SK-N-SH (cell line): ENCODE results near the gene RASAL2. TPM values are rescaled to one million over a fixed set of nuclear protein-coding genes. Genes with fewer than 3 reads are reported as not detected.

Experiments used
- CTCF ChIA-PET: fragments of 300-600, 350-600 bp; formaldehyde crosslinking; extraction: SDS; loops from one replicate; lab custom pipeline; 2021; lab: Yijun Ruan, JAX
- POLR2A ChIA-PET: fragments of 350-600 bp; sonication (Branson Sonifier 250); formaldehyde crosslinking; extraction: SDS; loops from one replicate; lab custom pipeline; 2020; ENCODE audit warnings: antibody characterized with exemption, inconsistent platforms; lab: Yijun Ruan, JAX
- DNase-seq: peaks from one replicate; pipeline ENCODE4 v3.0.0; 2012
- H2AFZ ChIP-seq: fragments of 200-600 bp; sonication (generic); 2 replicates; pipeline ENCODE4 v1.8.1; 2016; ENCODE audit warnings: antibody characterized with exemption, mild to moderate bottlenecking, low read depth
- H3F3A ChIP-seq: fragments of 200-600 bp; sonication (generic); replicated peaks from 2 replicates; pipeline ENCODE3; 2016; ENCODE audit warnings: antibody characterized with exemption, mild to moderate bottlenecking; ENCODE audit not compliant: insufficient read depth
- H3K27ac ChIP-seq, 2 experiments: fragments of 200-500 bp in 1 of 2; fragments of 200-600 bp in 1 of 2; sonication (Bioruptor generic) in 1 of 2; sonication (generic), shearing (Covaris generic) in 1 of 2; 2 replicates each; pipeline versions ENCODE4 v1.5.1 to v1.6.1; 2014 to 2016; ENCODE audit warnings: low read depth in 2 of 2, inconsistent platforms in 1 of 2, low read length in 1 of 2, mild to moderate bottlenecking in 1 of 2, mixed read lengths in 1 of 2
- H3K27me3 ChIP-seq: fragments of 200-600 bp; sonication (generic), shearing (Covaris generic); 2 replicates; pipeline ENCODE4 v1.6.1; 2016; ENCODE audit warnings: mixed run types; ENCODE audit not compliant: insufficient read depth
- H3K36me3 ChIP-seq, 2 experiments: fragments of 200-500 bp in 1 of 2; fragments of 200-600 bp in 1 of 2; sonication (Bioruptor generic) in 1 of 2; sonication (generic) in 1 of 2; replicated peaks in 1 of 2; 2 replicates each; pipeline versions ENCODE3 to v1.5.1; 2014 to 2016; ENCODE audit warnings: low read length in 1 of 2, mild to moderate bottlenecking in 1 of 2; ENCODE audit not compliant: insufficient read depth in 2 of 2, control insufficient read depth in 1 of 2
- H3K4me1 ChIP-seq, 2 experiments: fragments of 200-500 bp in 1 of 2; fragments of 200-600 bp in 1 of 2; sonication (Bioruptor generic) in 1 of 2; sonication (generic), shearing (Covaris generic) in 1 of 2; 2 replicates each; pipeline versions ENCODE4 v1.5.1 to v1.6.1; 2014 to 2016; ENCODE audit warnings: low read depth in 1 of 2, low read length in 1 of 2, mixed run types in 1 of 2; ENCODE audit not compliant: insufficient read depth in 2 of 2, control insufficient read depth in 1 of 2
- H3K4me2 ChIP-seq: fragments of 200-600 bp; sonication (generic), shearing (Covaris generic); 2 replicates; pipeline ENCODE4 v1.6.1; 2017; ENCODE audit warnings: mixed run types
- H3K4me3 ChIP-seq, 2 experiments: fragments of 200-500 bp in 1 of 2; fragments of 200-600 bp in 1 of 2; sonication (Bioruptor generic) in 1 of 2; sonication (generic), shearing (Covaris generic) in 1 of 2; 2 replicates each; pipeline versions ENCODE4 v1.5.1 to v1.8.1; 2014 to 2016; ENCODE audit warnings: low read depth in 2 of 2, inconsistent platforms in 1 of 2, low read length in 1 of 2, mild to moderate bottlenecking in 1 of 2, mixed read lengths in 1 of 2, moderate library complexity in 1 of 2
- H3K79me2 ChIP-seq: fragments of 200-600 bp; sonication (generic); 2 replicates; pipeline ENCODE4 v1.8.1; 2017; ENCODE audit warnings: mild to moderate bottlenecking; ENCODE audit not compliant: insufficient read depth
- H3K9ac ChIP-seq: fragments of 200-600 bp; sonication (generic); 2 replicates; pipeline ENCODE4 v1.6.1; 2017; ENCODE audit warnings: mixed run types
- H3K9me2 ChIP-seq: fragments of 200-600 bp; sonication (generic); 2 replicates; pipeline ENCODE4 v1.6.1; 2017; ENCODE audit warnings: mixed run types
- H3K9me3 ChIP-seq: fragments of 200-600 bp; sonication (generic); 2 replicates; pipeline ENCODE4 v1.6.1; 2017; ENCODE audit warnings: mixed run types, mild to moderate bottlenecking, moderate library complexity
- H4K20me1 ChIP-seq: fragments of 200-600 bp; sonication (generic); 2 replicates; pipeline ENCODE4 v1.6.1; 2017; ENCODE audit warnings: mild to moderate bottlenecking, mixed run types; ENCODE audit not compliant: insufficient read depth
- EP300 ChIP-seq, 2 experiments: IDR thresholded peaks; 2 replicates each; pipeline versions ENCODE4 v1.4.0 to v1.6.1; 2012; ENCODE audit warnings: borderline replicate concordance in 1 of 2, low read depth in 1 of 2, low read length in 1 of 2
- EZH2phosphoT487 ChIP-seq: fragments of 200-600 bp; sonication (generic); IDR thresholded peaks from 2 replicates; pipeline ENCODE4 v1.6.1; 2017; ENCODE audit warnings: low read depth, mixed run types, mild to moderate bottlenecking, antibody characterized with exemption, moderate library complexity, borderline replicate concordance
- FOSL2 ChIP-seq: IDR thresholded peaks from 2 replicates; pipeline ENCODE4 v1.4.0; 2012; ENCODE audit warnings: low read depth, mild to moderate bottlenecking, moderate library complexity, borderline replicate concordance
- FOXM1 ChIP-seq: IDR thresholded peaks from 2 replicates; pipeline ENCODE4 v1.4.0; 2012; ENCODE audit warnings: low read depth, mild to moderate bottlenecking
- JUND ChIP-seq: IDR thresholded peaks from 2 replicates; pipeline ENCODE4 v1.4.0; 2012
- NFIC ChIP-seq: IDR thresholded peaks from 2 replicates; pipeline ENCODE4 v1.4.0; 2012; ENCODE audit warnings: borderline replicate concordance
- POLR2AphosphoS5 ChIP-seq: IDR thresholded peaks from 2 replicates; pipeline ENCODE4 v1.6.1; 2012; ENCODE audit warnings: low read depth, low read length
- REST ChIP-seq: IDR thresholded peaks from 2 replicates; pipeline ENCODE4 v1.6.1; 2012; ENCODE audit warnings: mild to moderate bottlenecking, low read depth, low read length, moderate library complexity
- RXRA ChIP-seq: IDR thresholded peaks from 2 replicates; pipeline ENCODE4 v1.4.0; 2012; ENCODE audit warnings: low read depth, mild to moderate bottlenecking, borderline replicate concordance
- SIN3A ChIP-seq: IDR thresholded peaks from 2 replicates; pipeline ENCODE4 v1.6.1; 2012; ENCODE audit warnings: low read depth, mild to moderate bottlenecking, low read length, moderate library complexity, borderline replicate concordance
- SMC3 ChIP-seq: IDR thresholded peaks from 2 replicates; pipeline ENCODE4 v1.6.1; 2012; ENCODE audit warnings: low read depth, low read length, improper control_type of control experiment
- TAF1 ChIP-seq: IDR thresholded peaks from 2 replicates; pipeline ENCODE4 v1.6.1; 2012; ENCODE audit warnings: low read depth, mild to moderate bottlenecking, low read length, moderate library complexity, borderline replicate concordance
- TCF12 ChIP-seq: IDR thresholded peaks from 2 replicates; pipeline ENCODE4 v1.4.0; 2012
- ZBTB33 ChIP-seq: IDR thresholded peaks from 2 replicates; pipeline ENCODE4 v1.4.0; 2012; ENCODE audit warnings: low read depth, borderline replicate concordance
- WGBS: methylation state at CpG from one replicate; pipeline ENCODE4 v1.1.6; 2017; ENCODE audit warnings: low lambda C conversion rate; 5-methylcytosine and 5-hydroxymethylcytosine counted together
- polyA plus RNA-seq, 3 experiments: library from polyadenylated mRNA; depleted of rRNA; stranded (reverse); fragments of >200 nt; gene quantifications; 2 replicates each; pipeline ENCODE4 v1.2.3, GENCODE V29; 2012

RASAL2 gene
- polyA plus RNA-seq, 1 of the 3 experiments (the other 2 are of a cell fraction), result 6.9 TPM

GRCh38 chr1:178323067-178323466, 229.2 kb downstream of the RASAL2 start:
- TF ChIP-seq TCF12 (no peak), SMC3 (no peak), TAF1 (no peak), POLR2AphosphoS5 (no peak), RXRA (no peak), REST (no peak), SIN3A (no peak), JUND (no peak), EP300 (IDR thresholded peaks at IDR 0.05; ENCODE audit: borderline replicate concordance in 1 of 2, low read depth in 1 of 2, low read length in 1 of 2) (no peak), FOSL2 (no peak), FOXM1 (no peak), ZBTB33 (no peak), NFIC (no peak), EZH2phosphoT487 (no peak)
- Histone ChIP-seq H3K4me1 (no peaks in the 10 kb centered on the region), H3K9me3 (no peaks in the 10 kb centered on the region), H4K20me1 (no peaks in the 10 kb centered on the region), H3K4me2 (no peak overlapping the region), H3K9me2 (no peaks in the 10 kb centered on the region), H3K4me3 (no peak overlapping the region), H2AFZ (no peak overlapping the region), H3K9ac (no peak overlapping the region), H3K27me3 (no peaks in the 10 kb centered on the region), H3K79me2 (peaks cover 42% of the 10 kb centered on the region; the same call in 1 of the 2 replicates), H3F3A (peaks cover 24% of the 10 kb centered on the region), H3K36me3 (no peaks in the 10 kb centered on the region), H3K27ac (no peak overlapping the region)
- CTCF ChIA-PET, result no interaction called here
- DNase-seq, result no peak
- POLR2A ChIA-PET, result no interaction called here
- 41% methylated on average over 1 of the region's 1 CpG for WGBS
